Activated CD4-positive, CD25-positive, alpha-beta regulatory T cell treated with anti-CD3 and anti-CD28 coated beads, Interleukin-2, amount 50 U/mL, for 16 hours (primary cell): Measurements from ENCODE around the gene CCBE1.

Experiments
- DNase-seq: peaks from one replicate; pipeline ENCODE4 v3.0.0-alpha.2; 2020; ENCODE audit warnings: low read depth, low spot score

Gene CCBE1

DNA sequence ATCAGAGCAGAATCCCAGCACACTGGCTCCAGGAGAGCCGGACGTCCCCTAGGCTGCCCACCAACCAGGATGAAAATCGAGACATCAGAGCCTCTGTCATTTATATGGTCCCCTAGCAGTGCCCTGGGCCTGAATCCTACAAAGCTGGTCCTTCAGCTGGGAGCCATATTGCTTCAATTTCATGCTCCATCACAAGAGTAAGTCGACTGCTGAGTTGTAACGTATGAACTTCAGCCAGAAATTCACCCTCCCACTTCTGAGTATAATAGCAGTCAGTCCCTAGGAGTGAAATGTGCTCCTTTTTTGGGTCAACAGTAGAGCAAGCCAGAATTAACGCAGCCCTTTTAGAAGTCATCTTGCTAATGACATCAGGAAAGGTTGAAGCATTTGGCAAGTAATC is 126.4 kb downstream of the CCBE1 start:
- no peak for DNase-seq

- no peak for DNase-seq
These were observed 127.0 kb downstream of the CCBE1 start for GRCh38 chr18:59570101-59570775.

- DNase-seq, result no peak
These were observed 127.8 kb downstream of the CCBE1 start for GRCh38 chr18:59569390-59569791.

- DNase-seq, result no peak
These were observed 129.8 kb downstream of the CCBE1 start for GRCh38 chr18:59567431-59567830.

DNA sequence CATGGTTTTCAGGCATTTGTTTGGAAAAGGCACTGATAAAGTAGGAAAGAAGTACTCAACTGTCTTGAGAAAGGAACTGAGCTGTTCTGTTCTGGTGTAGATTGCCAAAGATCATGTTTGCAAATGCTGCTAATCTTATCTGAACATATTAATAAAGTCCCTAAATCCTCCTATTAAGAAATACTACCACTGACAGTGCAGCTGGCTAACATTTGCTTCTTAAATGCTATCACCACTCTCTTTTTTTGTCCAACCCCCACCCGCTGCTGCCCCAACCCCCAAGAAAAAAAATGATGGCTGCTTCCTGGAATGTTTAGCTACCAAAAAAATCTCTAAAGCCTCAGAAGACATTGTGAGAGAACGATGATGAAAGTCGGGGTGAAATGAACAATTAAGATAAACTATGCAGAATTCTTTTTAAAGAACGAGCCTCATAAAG is 130.7 kb downstream of the CCBE1 start:
- no peak for DNase-seq

- no peak for DNase-seq
These were observed 131.3 kb downstream of the CCBE1 start for GRCh38 chr18:59565957-59566356.

GRCh38 chr18:59564561-59564960 is 132.7 kb downstream of the CCBE1 start:
- no peak for DNase-seq

- DNase-seq, result no peak
These were observed 133.9 kb downstream of the CCBE1 start for GRCh38 chr18:59563176-59563785.

DNA sequence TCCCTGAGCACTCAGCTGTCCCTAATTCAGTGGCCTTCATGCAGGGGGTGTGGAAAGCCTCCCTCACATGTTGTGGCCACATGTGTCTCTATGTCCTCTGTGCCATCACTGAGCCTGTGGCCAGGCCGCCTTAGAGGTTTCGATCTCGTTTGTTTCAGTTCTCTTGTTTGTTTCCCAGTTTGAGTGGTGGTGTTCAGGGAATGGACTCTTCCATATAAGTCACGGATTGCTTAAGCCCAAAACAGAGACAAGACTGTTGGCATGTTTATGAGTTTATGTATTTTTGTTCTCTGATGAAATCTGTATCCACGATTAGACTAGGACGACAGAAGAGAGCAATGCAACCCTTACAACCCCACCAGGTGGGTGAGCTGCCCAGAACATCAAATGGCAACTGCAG is 134.5 kb downstream of the CCBE1 start:
- DNase-seq, result no peak

DNA sequence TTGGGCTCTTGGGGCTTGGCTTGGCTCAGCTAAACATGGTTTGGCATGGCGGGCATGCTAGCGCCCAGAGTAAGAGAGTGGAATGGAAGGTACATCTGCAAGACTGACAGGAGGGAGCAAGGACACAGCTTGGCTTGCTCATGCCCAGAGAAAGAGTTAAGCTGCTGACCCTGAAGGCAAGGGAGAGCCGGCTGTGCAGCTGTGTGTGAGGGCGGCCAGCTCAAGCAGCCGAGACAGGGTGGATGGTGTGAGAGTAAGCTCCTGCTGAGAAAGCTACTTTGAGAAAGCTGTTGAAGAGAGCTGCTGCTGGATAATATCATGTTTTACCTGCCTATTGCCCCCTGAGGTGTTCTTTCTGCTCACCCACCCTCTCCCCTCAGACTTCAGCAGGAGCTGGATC is 135.6 kb downstream of the CCBE1 start:
- no peak for DNase-seq

DNA sequence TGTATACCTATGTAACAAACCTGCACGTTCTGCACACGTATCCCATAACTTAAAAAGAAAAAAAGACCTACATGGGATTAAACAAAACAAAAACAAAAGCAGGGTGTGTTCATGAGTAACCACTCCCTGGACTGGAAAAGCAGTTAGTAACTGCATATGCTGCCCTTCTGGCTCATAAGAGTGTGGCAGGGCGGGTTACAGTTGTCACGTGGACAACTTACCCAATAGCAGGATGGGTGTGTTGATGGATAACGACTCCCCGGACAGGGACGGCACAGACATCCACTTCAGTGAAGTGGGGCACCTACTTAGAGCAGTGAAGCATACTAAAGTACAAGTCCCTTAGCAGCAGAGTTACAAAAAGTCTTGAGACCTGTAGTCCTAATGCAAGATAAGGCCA is 136.7 kb downstream of the CCBE1 start:
- DNase-seq, result no peak

DNA sequence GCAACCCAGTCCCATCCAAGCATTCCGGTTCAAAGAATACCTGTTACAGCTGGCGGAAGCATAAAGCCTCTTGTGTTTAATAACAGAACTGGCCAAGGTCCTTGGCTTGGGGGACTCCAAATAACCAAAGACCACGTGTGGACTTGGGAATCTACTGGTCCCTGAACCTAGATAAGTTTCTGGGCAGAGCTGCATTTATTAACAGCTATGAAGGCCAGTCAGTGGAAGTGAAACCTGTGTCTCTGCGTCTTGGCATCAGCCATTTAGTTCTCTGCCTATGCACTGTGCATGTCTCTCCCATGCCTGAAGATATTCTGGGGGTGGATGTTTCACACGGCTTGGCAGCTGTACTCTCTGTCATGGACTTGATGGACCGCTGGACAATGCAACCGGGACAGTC is 137.7 kb downstream of the CCBE1 start:
- DNase-seq, result no peak

GRCh38 chr18:59555995-59556659 is 141.1 kb downstream of the CCBE1 start:
- DNase-seq, result no peak

DNA sequence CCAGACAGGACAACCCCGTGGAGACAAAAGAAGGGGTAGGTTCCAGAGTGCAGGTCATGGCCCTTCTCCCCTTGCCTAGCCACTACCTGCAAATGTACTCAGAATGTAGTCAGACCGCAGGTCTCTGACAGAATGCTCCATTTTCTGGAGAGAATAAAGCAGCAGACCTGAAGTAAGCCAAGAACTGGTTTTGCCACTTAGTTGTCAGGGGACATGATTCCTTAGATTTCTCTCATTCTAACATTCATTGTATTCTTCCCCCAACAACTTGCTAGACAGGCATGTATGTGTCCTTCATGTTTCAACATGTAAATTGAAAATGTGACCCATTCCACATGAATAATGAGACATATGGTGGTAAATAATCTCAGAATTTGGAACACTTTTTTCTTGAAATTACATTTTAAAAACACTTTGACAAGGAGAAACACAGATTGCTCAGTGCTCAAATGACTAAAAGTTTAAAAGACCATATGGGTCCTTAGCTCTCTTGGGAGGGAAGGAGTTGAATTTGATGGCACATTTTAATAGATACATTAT is 142.4 kb downstream of the CCBE1 start:
- DNase-seq, result no peak

GRCh38 chr18:59553273-59553870 is 143.9 kb downstream of the CCBE1 start:
- no peak for DNase-seq

GRCh38 chr18:59551902-59552635 is 145.2 kb downstream of the CCBE1 start:
- no peak for DNase-seq

DNA sequence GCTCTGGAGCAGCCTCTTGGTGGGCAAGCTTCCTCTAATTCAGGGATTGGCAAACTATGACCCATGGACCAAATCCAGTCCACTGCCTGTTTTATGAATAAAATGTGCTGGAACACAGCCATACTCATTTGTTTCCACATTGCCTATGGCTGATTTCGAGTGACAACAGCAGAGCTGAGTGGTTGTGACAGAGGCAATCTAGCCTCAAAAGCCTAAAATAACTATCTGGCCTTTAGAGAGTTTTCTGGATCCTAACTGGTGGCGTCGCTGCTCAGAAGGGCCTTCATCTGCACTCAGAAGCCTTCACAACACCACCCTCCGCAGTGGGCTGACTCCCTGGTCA is 147.1 kb downstream of the CCBE1 start:
- DNase-seq, result no peak

- no peak for DNase-seq
These were observed 147.6 kb downstream of the CCBE1 start for GRCh38 chr18:59549503-59550173.

DNA sequence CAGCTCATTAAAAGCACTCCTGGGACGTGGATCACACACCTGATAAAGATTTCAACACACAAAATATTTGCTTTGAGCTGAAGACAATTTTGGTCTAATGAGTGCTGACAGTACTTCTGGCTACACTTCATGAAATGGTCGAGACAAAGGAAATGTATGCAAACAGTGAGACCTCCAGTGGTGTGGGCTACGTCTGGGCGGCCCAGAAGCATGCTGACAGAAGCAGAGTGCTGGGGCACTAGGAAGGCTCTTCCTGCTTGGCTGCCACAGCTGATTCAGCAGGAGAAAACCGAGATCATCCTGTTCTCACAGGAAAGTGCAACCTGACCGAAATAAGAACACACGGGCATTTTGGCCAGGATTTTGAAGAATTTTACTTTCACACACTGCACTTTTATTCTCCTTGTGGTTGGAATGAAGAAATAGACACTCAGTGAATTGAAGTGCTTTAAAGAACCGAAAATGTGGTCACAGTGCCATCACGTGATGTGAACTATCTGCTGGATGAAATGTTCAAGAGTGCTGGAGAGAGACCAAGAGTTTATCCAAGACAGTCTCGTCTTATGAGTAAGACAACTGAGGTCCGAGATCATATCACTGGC is 149.5 kb downstream of the CCBE1 start:
- DNase-seq, result no peak

DNA sequence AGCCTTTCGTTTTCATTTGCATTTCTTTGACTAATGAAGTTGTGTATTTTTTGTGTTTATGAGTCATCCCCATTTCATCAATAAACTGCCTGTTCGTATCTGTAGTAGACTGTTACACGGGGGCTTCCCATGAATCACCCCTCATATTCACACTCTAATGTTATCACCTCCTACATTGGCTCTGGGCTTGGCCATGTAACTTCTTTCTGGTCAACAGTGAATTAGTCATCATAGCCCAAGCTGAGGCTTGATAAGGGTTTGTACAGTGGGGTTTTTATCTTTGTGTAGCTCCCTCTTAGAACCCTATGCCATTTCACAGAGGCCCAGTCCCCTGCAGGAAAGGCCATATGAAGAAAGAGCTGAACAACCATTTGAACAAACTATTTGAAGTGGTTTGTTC is 151.0 kb downstream of the CCBE1 start:
- no peak for DNase-seq

DNA sequence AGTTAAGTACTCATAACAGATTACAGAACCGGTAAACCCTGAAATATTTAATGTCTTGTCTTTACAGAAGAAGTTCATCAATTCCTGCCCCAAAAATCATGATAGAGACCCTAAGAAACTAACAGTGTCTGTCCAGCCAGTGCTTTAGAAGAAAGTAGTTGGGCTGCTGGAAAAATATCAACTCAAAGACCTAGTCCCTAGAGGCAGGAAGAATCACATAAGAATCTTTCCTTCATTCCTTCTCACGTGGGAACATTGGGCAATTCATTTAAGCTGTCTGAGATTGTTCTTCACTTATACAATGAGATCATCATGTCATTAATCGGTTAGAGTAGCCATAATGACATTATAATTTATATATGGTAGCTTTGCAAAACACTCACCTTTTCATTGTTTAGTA is 156.4 kb downstream of the CCBE1 start:
- no peak for DNase-seq
